Stimulated activated memory B cell treated with anti-CD40 and anti-IgM and Interleukin-4, amounts not matched to agents 10 μg/mL and 1 μg/mL and 100 μg/mL, for 72 hours (primary cell): ENCODE results near the gene NRIP1.

Experiments used
- ATAC-seq: fragments of 150-1000 bp; cut with Tn5 transposase; 2 replicates; pipeline ENCODE4 v1.10.0; 2021
- H3K27ac Mint-ChIP-seq: one replicate; pipeline ENCODE4 v1.8.0; 2022; ENCODE audit warnings: mild to moderate bottlenecking, mixed read lengths
- H3K27me3 Mint-ChIP-seq: one replicate; pipeline ENCODE4 v1.8.0; 2022; ENCODE audit warnings: mixed read lengths
- H3K36me3 Mint-ChIP-seq: one replicate; pipeline ENCODE4 v1.8.0; 2022; ENCODE audit warnings: mixed read lengths
- H3K4me1 Mint-ChIP-seq: one replicate; pipeline ENCODE4 v1.8.0; 2022; ENCODE audit warnings: mixed read lengths
- H3K4me3 Mint-ChIP-seq: one replicate; pipeline ENCODE4 v1.8.0; 2022; ENCODE audit warnings: mild to moderate bottlenecking, moderate library complexity, mixed read lengths
- H3K9me3 Mint-ChIP-seq: one replicate; pipeline ENCODE4 v1.8.0; 2022; ENCODE audit warnings: mixed read lengths

NRIP1 gene

DNA sequence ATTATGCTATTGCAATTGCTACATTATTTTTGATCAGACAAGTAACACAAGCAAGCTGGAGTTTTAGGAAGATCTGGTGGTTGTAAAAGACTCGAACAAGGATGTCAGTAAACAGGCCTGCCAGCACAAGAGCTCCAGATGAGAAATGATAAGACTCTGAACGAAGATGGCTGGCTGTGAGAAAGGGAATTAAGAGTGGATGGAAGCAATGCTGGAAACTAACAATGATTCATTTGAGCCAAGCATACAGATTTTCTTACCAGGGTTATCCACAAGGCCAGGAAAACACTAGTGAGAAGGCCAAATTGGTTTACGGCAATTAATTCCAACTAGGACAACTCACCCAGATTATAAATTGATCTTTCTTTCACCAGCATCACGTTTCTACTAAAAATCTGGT, 54.2 kb downstream of the NRIP1 start:
- ATAC-seq = no peak
- H3K27ac Mint-ChIP-seq = no peak overlapping the region
- no peak overlapping the region for H3K4me3 Mint-ChIP-seq
- peaks cover 26% of the 10 kb centered on the region for H3K36me3 Mint-ChIP-seq
- H3K27me3 Mint-ChIP-seq = no peaks in the 10 kb centered on the region
- H3K9me3 Mint-ChIP-seq = peaks cover 4% of the 10 kb centered on the region
- H3K4me1 Mint-ChIP-seq = peaks cover 13% of the 10 kb centered on the region

DNA sequence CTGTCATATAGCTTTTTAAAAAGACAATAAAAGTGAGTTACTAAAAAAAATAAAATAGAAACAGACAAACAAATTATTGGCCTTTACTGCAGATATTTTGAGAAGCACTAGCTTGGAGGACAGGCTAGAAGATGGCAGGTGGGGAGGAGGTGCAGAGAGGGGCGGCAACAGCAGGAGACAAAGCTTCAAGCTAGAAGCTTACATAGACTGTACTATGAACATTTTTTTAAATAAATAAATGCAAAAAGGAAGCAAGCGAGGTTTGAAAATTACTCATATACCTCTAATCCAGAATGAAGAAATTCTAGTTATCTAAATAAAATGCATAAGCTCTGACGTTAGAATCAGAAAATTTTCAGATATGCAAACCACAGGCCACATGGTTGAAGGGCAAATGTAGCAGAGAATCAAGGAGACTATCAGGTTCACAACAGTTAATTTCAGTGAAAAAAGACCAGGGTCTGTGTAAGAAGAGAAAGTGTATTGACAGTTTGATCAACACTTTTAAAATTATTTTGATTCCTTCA, 54.9 kb downstream of the NRIP1 start:
- Mint-ChIP-seq H3K27ac (no peak overlapping the region), H3K36me3 (peaks cover 26% of the 10 kb centered on the region), H3K4me3 (no peak overlapping the region), H3K9me3 (peaks cover 4% of the 10 kb centered on the region), H3K4me1 (peaks cover 19% of the 10 kb centered on the region), H3K27me3 (no peaks in the 10 kb centered on the region)
- no peak for ATAC-seq

DNA sequence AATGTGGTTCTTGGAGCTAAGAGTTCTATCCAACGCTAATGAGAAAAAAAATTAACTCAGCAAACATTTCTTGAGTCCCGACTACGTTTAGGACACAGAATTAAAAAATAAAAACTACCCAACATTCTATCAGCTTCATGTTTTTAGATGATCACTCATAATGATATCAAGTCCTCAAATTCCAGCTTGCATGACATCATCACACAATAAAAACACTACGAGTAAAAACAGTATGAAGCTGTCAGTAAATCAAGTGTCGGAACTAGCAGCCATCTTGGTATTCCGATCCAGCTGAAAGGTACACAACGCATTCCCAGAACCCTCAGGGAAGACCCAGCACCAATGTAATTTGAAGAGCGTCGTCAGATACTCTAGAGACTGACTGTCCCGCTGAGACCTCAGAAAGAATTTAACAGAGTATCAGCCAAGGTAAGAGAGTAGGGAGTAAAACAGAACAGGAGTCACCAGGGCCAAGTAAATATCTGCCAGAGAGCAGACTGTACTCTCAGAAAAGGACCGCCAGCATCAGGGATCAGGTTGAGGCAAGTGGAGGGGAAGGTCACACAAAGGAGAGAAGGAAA, 57.0 kb downstream of the NRIP1 start:
- peaks cover 26% of the 10 kb centered on the region for H3K36me3 Mint-ChIP-seq
- no peak overlapping the region for H3K27ac Mint-ChIP-seq
- H3K9me3 Mint-ChIP-seq = peaks cover 4% of the 10 kb centered on the region
- ATAC-seq = no peak
- H3K27me3 Mint-ChIP-seq = no peaks in the 10 kb centered on the region
- peaks cover 31% of the 10 kb centered on the region for H3K4me1 Mint-ChIP-seq
- H3K4me3 Mint-ChIP-seq = no peak overlapping the region

DNA sequence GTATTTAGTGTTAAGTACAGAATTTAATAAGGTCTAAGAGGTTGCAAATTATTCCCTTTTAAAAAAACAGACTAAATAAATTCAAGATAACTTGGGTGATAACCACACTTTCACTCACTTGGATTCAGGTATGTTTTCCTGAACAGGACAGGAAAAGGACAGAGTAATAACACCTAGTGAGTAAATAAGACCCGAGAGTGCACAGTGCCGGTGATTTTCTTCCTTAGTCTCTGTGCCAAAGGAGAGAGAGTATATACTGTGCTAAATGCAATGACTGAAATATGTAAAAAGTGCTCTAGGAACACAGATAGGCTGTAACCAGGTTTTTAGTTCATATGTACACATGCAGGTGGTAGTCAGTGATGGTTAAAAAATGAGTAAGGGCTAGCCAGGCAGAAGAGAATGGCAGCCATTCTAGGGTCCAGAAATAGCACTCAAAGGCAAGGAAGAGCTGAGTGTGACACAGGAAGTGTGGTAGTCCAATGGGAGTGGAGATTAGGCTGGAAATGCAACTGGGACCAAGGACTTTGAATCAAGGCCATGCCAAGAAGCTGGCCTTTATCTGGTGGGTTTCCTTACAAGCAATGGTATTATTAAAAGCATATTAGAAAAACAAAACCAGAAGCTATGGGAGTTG, 58.1 kb downstream of the NRIP1 start:
- Mint-ChIP-seq H3K4me1 (peaks cover 39% of the 10 kb centered on the region), H3K27ac (no peak overlapping the region)

DNA sequence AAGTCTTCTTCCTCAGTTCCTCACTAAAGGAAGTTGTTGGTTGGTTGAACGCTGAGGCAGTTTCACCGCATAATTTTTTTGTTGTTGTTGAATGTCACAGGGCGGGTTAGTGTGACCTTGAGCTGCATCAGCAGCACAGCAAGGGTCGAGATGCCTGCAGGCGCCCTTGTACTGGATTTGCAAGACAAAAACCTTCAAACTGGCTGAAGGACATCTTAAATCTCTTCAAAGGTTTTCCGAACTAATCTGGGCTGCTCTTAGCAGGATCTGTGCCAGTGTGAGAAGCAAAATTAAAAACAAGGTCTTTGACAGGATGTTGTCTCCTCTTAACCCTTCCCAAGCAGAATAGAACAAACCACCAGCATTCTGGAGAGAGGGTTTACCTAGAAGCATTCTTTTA, 59.4 kb downstream of the NRIP1 start:
- Mint-ChIP-seq H3K27me3 (no peaks in the 10 kb centered on the region), H3K4me1 (peaks cover 41% of the 10 kb centered on the region), H3K4me3 (no peak overlapping the region), H3K36me3 (peaks cover 26% of the 10 kb centered on the region), H3K27ac (no peak overlapping the region), H3K9me3 (peaks cover 4% of the 10 kb centered on the region)
- no peak for ATAC-seq

More for the DNA sequence above, 58.1 kb downstream of the NRIP1 start:
- Mint-ChIP-seq H3K9me3 (peaks cover 4% of the 10 kb centered on the region), H3K27me3 (no peaks in the 10 kb centered on the region), H3K4me3 (no peak overlapping the region), H3K36me3 (peaks cover 26% of the 10 kb centered on the region)
- no peak for ATAC-seq

DNA sequence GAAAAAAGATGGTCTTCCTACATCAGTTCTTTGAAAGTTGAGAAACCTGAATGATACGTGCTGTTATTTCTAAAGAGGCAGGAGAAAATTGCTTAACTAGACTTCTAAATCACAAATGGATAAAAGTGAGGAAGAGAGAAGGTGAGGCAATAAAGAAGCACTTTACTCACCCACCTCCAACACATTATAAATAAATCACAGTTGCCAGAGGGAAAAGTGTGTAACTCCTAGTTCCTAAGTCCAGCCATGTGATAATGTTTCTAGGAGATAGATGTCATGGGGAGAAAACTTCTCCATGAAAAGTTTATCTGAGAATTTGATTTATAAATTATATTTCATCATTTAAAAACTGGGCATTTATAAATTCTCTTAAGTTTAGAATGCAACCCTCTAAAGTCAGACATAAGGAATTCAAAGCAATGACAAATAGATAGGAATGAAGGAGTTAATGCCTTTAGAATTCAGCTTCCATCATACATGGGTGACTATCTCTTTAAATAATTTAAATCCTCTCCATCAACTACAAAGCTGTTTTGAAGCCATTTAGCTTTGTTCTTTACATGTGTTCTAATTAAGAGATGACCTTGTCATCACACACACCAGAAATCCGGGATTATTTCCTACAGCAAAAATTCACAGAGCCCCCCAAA, 60.0 kb downstream of the NRIP1 start:
- Mint-ChIP-seq H3K27me3 (no peaks in the 10 kb centered on the region), H3K36me3 (peaks cover 25% of the 10 kb centered on the region), H3K27ac (no peak overlapping the region), H3K4me3 (no peak overlapping the region), H3K4me1 (peaks cover 44% of the 10 kb centered on the region), H3K9me3 (peaks cover 4% of the 10 kb centered on the region)
- ATAC-seq = no peak

DNA sequence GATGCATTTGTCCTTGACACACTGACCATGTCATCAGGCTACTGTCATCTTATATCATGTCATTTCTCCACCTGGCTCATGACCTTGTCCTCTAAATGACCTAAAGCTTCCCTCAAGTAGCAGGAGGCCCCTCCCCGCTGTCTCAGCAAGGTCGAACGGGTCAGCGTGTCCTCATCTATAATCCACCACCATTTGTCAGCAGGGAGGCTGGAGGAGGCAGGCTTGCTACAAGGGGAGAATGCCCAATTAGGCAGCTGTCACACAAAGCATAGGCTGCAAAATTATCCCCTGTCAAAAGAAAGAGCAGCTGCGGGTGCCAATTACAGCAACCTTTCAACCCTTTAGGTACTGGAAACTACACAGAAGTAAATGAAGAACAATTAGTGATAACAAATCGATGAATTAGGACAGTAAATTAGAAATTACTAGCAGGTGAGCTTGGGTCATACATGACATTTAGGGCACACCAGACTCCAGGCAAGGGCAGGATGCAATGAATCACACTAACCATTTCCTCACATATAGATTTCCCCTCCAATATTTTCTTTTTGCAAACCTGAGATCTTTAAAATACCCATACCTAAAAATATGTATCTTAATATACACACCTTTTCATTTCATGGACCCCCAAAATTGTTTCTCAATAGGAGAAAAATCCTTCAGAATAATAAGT, 61.2 kb downstream of the NRIP1 start:
- no peak overlapping the region for H3K4me3 Mint-ChIP-seq
- no peak for ATAC-seq
- H3K27me3 Mint-ChIP-seq = no peaks in the 10 kb centered on the region
- peaks cover 47% of the 10 kb centered on the region for H3K4me1 Mint-ChIP-seq
- no peak overlapping the region for H3K27ac Mint-ChIP-seq
- peaks cover 14% of the 10 kb centered on the region for H3K36me3 Mint-ChIP-seq
- H3K9me3 Mint-ChIP-seq = peaks cover 4% of the 10 kb centered on the region

DNA sequence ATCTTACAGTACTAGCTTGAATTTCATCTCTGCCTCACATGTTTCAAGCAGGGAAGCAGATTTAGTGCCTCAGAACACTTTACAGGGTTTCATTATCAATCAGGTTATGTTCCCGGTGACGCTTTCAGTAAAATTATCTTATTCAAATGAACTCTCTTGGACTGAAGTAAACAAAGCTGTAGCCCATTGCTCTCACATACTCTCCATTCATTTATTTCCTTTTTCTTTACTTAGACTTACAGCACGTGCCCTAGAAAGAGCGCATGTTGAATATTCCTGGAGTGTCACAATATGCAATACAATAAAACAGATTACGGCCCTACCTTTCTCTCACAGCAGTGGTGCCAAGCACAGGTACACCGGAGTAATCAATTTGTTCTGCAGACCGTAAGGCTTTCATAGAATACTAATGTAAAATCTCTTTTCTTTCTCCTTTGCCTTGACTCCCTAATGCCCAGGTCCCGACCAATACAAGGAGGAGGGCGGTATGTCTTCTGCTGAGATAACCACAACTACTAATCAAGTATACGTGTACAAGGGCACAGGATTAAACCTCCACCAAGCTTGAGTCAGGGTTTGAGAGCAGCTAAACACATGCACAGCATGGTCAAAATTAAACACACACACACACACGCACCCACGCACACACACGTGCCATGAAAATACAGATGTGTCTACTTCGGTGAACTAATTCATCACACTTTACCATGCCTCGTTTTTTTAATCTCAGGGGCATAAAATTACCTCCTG, 62.8 kb downstream of the NRIP1 start:
- no peak overlapping the region for H3K27ac Mint-ChIP-seq
- peak; percentile 67 for ATAC-seq
- peaks cover 5% of the 10 kb centered on the region for H3K36me3 Mint-ChIP-seq
- no peak overlapping the region for H3K4me3 Mint-ChIP-seq
- H3K9me3 Mint-ChIP-seq = no peaks in the 10 kb centered on the region
- H3K4me1 Mint-ChIP-seq = peaks cover 39% of the 10 kb centered on the region
- no peaks in the 10 kb centered on the region for H3K27me3 Mint-ChIP-seq

DNA sequence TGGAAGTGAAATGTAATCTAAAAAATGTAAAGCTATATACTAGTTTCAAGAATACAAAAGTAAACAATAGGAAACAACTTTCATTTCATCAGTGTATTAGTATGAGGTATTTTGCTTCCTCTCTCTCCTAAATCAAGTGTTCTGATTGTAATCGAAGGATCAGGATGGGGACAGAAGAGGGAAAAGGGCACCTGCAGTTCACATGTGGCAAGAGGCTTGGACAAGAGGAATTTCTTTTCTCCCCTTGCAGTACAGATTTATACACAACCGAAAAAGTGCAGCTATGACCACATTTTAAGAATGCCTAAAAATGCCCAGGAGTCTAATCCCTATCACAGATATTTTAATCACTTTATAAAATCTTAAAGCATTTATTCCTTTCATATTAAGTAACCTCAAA, 63.7 kb downstream of the NRIP1 start:
- Mint-ChIP-seq H3K27ac (no peak overlapping the region), H3K4me1 (peaks cover 39% of the 10 kb centered on the region), H3K27me3 (no peaks in the 10 kb centered on the region), H3K4me3 (no peak overlapping the region), H3K9me3 (no peaks in the 10 kb centered on the region), H3K36me3 (peaks cover 4% of the 10 kb centered on the region)
- no peak for ATAC-seq

DNA sequence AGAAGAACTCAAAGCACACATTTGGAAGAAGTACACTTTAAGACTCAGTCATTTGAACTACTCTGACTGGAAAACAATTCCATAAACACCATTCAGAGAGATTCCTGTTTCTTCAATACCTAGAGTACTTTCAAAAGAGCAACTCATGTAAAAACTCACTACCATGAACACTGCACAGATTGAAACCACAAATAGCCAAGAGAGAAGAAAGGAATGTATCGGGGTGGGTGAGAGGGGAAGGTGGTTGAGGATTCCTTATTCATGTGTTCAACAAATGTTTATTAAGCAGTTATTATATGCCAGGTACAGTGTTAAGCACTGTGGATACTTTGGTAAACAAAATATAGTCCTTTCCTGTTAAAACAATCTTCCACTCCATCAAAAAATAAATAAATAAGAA, 64.7 kb downstream of the NRIP1 start:
- Mint-ChIP-seq H3K4me1 (peaks cover 33% of the 10 kb centered on the region), H3K36me3 (peaks cover 4% of the 10 kb centered on the region), H3K27ac (no peak overlapping the region), H3K4me3 (no peak overlapping the region), H3K27me3 (no peaks in the 10 kb centered on the region), H3K9me3 (no peaks in the 10 kb centered on the region)
- ATAC-seq = no peak

DNA sequence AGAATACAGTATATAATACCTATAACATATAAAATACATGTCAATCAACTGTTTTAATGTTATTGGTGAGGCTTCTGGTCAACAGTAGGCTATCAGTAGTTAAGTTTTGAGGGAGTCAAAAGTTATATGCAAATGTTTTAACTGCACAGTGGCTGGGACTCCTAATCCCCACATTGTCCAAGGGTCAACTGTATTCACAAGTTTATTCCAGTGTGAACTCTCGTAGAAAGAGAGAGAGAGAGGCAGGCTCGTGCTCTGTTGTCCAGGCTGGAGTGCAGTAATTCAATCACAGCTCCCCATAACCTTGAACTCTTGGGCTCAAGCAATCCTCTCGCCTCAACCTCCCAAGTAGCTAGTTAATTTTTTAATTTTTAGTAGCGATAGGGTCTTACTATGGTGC, 66.0 kb downstream of the NRIP1 start:
- Mint-ChIP-seq H3K27me3 (no peaks in the 10 kb centered on the region), H3K9me3 (no peaks in the 10 kb centered on the region), H3K27ac (no peak overlapping the region), H3K4me1 (peaks cover 27% of the 10 kb centered on the region), H3K4me3 (no peak overlapping the region), H3K36me3 (peaks cover 4% of the 10 kb centered on the region)
- ATAC-seq = no peak

DNA sequence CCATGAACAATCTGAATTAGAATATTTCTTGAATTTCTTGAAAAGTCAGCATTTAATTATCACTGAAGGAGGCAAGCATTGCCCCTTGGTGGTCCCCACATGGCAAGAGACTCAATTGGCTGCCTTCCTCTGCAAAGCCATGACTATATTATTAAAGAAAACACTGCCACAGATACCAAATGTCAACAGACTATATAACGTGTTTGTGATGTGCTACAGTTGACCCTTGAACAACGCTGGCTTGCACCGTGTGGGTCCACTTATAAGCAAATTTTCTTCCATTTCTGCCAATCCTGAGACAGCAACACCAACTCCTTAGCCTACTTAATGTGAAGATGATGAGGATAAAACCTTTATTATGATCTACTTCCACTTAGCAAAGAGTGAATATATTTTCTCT, 66.5 kb downstream of the NRIP1 start:
- ATAC-seq = no peak
- Mint-ChIP-seq H3K27ac (no peak overlapping the region), H3K36me3 (peaks cover 4% of the 10 kb centered on the region), H3K27me3 (no peaks in the 10 kb centered on the region), H3K4me3 (no peak overlapping the region), H3K4me1 (peaks cover 23% of the 10 kb centered on the region), H3K9me3 (no peaks in the 10 kb centered on the region)

DNA sequence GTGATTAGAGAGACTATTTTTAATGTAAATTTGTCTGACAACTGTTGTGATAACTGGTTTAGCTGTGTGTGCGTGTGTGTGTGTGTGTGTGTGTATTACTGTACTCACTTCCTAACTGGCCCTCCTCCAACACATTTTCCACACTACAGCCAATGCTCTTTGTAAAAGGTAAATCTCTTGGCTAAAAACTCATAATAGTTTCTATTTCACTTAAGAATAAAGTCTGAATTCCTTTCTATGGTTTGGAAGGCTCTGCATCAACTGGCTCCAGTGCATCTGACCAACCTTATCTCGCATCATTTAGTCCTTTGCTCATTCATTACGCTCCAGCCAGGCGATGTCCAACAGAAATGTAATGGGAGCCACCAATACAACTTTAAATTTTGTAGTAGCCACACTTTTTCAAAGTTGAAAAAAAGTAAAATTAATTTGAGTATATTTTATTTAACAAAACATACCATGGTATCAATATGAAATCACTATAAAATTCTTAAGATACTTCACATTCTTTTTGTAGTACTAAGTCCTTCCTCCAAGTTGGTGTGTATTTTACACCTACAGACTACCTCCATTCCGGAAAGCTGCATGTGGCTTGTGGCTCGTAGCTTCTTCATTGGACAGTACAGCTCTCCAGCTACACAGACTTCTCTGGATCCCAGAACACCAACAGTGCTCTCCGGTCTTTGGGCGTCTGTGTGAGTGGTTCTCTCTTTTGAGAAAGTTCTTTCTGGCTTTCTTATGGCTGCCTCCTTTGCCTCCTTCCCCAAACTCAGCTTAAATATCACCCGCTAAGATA, 68.9 kb downstream of the NRIP1 start:
- H3K27me3 Mint-ChIP-seq = no peaks in the 10 kb centered on the region
- no peaks in the 10 kb centered on the region for H3K9me3 Mint-ChIP-seq
- peaks cover 11% of the 10 kb centered on the region for H3K4me1 Mint-ChIP-seq
- no peak overlapping the region for H3K4me3 Mint-ChIP-seq
- ATAC-seq = no peak
- H3K36me3 Mint-ChIP-seq = peaks cover 10% of the 10 kb centered on the region
- H3K27ac Mint-ChIP-seq = no peak overlapping the region

DNA sequence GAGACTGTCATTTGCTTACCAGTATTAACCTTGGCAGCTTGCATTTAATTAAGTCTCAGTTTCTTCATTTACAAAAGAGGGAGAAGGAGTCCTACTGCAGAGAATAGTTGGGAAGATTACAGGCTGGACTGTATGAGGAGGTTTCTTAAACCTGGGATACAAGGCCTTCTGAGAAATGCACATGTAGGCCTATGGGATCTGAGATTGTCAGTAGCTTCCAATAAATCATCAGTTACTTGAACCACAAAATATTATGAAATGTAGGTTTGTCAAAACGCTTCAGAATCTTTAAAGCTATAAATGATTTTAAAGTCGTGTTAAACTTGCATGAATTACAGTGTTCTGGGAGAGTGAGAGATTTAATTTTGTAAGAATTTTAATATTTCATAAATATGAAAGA, 69.6 kb downstream of the NRIP1 start:
- no peak overlapping the region for H3K27ac Mint-ChIP-seq
- no peaks in the 10 kb centered on the region for H3K27me3 Mint-ChIP-seq
- no peak for ATAC-seq

More for the DNA sequence above, 69.6 kb downstream of the NRIP1 start:
- H3K4me3 Mint-ChIP-seq = no peak overlapping the region
- H3K4me1 Mint-ChIP-seq = peaks cover 11% of the 10 kb centered on the region
- H3K9me3 Mint-ChIP-seq = no peaks in the 10 kb centered on the region
- H3K36me3 Mint-ChIP-seq = peaks cover 15% of the 10 kb centered on the region
